ENCODE measurements around the gene TSPAN32. TPM values are rescaled to one million over a fixed set of nuclear protein-coding genes. Genes with fewer than 3 reads are reported as not detected.
A peak's percentile ranks its signal among the peaks of the same experiment; 100 is the strongest.
"Not testable (repeated sequence)": the region's sequence is repeated elsewhere in the genome, so short reads cannot be mapped to it uniquely, and the experiment has no call there.

TSPAN32 gene
- total RNA-seq, 1 donor from 2014 or later = 1.9 TPM

DNA sequence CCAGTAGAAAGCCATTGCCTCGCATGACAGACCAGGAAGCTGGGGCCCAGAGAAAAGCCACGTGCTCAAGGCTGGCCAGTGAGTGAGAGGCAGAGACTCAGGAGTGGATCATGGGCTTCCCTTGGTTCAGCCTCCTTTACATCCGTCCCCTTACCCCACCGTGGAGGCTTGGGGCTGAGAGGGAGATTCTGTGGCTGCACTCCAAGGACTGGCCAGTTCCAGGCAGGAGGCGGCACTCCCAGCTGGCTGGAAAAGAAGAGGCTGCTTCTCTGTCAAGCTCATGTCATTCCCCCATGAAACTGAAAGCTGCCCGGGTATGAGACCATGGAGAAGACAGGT is 24.8 kb upstream of the TSPAN32 start:
- Histone ChIP-seq H3K4me3 (no peak overlapping the region), H3K27ac (no peak overlapping the region), H3K36me3 (no peaks in the 10 kb centered on the region), H3K9me3 (peaks cover 5 to 10% of the 10 kb centered on the region in 2 donors), H3K27me3 (no peaks in the 10 kb centered on the region), H3K4me1 (no peaks in the 10 kb centered on the region)
- TF ChIP-seq, protein P1, sequence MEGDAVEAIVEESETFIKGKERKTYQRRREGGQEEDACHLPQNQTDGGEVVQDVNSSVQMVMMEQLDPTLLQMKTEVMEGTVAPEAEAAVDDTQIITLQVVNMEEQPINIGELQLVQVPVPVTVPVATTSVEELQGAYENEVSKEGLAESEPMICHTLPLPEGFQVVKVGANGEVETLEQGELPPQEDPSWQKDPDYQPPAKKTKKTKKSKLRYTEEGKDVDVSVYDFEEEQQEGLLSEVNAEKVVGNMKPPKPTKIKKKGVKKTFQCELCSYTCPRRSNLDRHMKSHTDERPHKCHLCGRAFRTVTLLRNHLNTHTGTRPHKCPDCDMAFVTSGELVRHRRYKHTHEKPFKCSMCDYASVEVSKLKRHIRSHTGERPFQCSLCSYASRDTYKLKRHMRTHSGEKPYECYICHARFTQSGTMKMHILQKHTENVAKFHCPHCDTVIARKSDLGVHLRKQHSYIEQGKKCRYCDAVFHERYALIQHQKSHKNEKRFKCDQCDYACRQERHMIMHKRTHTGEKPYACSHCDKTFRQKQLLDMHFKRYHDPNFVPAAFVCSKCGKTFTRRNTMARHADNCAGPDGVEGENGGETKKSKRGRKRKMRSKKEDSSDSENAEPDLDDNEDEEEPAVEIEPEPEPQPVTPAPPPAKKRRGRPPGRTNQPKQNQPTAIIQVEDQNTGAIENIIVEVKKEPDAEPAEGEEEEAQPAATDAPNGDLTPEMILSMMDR (IDR thresholded peaks at IDR 0.05) = no peak
- intact Hi-C loops (cut with DNase I) = no loop called here
- no peak for DNase-seq (ENCODE audit: low spot score in 2 of 2)

DNA sequence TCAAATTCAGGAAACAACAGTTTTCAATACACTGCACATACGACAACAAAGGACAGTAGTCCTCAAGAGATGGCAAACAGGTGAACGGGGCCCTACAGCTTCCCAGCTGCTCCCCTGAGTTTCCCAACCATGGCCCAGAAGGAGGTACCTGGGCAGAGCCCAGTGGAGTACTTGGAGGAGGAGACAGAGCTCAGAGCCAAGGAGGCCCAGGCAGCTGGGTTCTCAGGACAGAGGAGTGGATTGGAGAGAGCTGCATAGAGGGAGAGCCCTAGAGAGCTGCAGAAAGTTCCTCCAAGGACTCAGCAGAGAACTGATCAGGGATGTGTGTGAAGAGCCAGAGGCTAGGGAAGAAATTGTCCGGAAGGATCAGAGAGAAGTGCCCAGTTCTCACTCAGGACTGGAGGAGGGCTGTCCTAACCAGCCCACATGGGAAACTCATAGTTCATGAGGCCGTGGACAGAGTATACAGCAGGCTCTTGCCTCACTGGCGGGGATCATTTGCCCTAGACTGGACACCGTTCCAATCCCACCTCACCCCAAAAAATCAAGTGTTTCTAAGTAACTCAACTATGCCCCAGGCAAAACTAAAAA is 23.8 kb upstream of the TSPAN32 start:
- intact Hi-C loops (cut with DNase I) = no loop called here
- no peak overlapping the region for H3K27ac ChIP-seq

DNA sequence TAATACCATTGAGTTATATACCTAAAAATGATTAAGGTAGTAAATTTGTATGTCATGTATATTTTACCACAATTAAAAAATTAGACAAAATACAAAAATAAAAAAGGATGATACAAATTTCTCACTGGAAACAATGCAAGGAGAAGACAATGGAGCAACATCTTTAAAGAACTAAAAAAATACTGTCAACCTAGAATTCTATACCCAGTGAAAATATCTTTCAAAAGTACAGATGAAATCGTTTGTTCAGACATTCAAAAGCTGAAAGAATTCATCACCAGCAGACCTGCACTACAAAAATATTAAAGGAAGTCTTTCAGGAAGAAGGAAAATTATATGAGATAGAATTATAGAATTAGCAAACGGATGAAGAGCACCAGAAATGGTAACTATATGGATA is 21.6 kb upstream of the TSPAN32 start:
- no peaks in the 10 kb centered on the region for H3K4me1 ChIP-seq
- TF ChIP-seq, protein P1 (IDR thresholded peaks at IDR 0.05) = no peak
- H3K4me3 ChIP-seq = no peak overlapping the region
- H3K36me3 ChIP-seq = no peaks in the 10 kb centered on the region
- H3K9me3 ChIP-seq = peaks cover 10 to 12% of the 10 kb centered on the region in 2 donors
- H3K27ac ChIP-seq = no peak overlapping the region
- no peak for DNase-seq (ENCODE audit: low spot score in 2 of 2)
- intact Hi-C loops (cut with DNase I) = no loop called here
- H3K27me3 ChIP-seq = peaks cover under 1% of the 10 kb centered on the region

More for the DNA sequence above, 23.8 kb upstream of the TSPAN32 start:
- Histone ChIP-seq H3K9me3 (peaks cover 8 to 10% of the 10 kb centered on the region in 2 donors), H3K27me3 (no peaks in the 10 kb centered on the region), H3K36me3 (no peaks in the 10 kb centered on the region), H3K4me3 (no peak overlapping the region), H3K4me1 (no peaks in the 10 kb centered on the region)
- TF ChIP-seq, protein P1 (IDR thresholded peaks at IDR 0.05) = no peak
- DNase-seq (ENCODE audit: low spot score in 2 of 2) = no peak

DNA sequence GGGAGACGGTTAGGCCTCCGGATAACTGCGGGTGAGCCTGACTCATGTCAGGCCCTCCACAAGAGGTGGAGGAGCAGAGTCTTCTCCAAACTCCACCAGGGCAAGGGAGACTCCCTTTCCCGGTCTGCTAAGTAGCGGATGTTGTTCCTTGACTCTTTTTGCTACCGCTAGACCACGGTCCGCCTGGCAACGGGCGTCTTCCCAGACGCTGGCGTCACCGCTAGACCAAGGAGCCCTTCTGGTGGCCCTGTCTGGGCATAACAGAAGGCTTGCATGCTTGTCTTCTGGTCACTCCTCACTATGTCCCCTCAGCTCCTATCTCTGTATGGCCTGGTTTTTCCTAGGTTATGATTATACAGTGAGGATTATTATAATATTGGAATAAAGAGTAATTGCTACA is 15.5 kb upstream of the TSPAN32 start:
- H3K27me3 ChIP-seq; H3K36me3 ChIP-seq; H3K4me3 ChIP-seq; DNase-seq (ENCODE audit: low spot score in 2 of 2); intact Hi-C loops (cut with DNase I); H3K27ac ChIP-seq; H3K4me1 ChIP-seq; H3K9me3 ChIP-seq: not testable (repeated sequence)

DNA sequence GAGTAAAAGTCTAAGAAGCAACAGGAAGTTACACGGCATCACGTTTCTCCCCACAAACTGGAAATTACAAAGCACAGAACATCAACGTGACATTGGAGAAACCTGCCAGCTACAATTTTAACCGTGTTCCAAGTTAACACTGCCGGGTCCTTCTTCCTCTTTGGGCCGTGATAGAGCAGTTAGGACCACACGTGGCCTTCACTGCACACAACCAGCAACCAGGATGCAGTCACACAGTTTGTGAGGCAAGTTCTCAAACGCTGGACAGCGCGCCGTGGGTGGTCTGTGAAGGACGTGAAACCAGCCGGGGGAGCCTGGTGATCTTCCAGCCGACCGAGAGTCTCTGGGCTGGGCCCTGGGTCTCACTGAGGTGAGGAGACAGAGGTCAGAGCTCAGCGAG is 14.7 kb upstream of the TSPAN32 start:
- intact Hi-C loops (cut with DNase I) = no loop called here
- H3K27ac ChIP-seq = no peak overlapping the region

DNA sequence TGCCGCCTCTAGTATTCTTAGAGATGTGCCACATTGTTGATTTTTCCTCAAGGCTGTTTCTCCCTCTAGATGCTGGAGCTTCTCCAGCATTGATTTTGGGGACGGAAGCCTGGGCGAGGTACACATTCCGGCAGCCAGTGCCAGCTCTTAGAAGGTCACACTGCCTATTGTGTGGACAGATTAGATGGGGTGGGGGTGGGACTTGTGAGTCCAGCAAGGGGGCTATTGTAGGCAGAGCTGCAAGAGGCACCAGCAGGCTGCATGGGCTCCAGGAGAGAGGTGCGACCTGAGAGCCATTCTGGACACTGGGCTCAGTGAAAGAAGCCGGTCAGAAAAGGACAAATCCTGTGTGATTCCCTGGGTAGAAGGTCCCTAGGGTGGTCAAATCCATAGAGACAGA is 12.5 kb upstream of the TSPAN32 start:
- peaks cover 4% of the 10 kb centered on the region for H3K27me3 ChIP-seq
- TF ChIP-seq, protein P1 (IDR thresholded peaks at IDR 0.05) = no peak
- no peak for DNase-seq (ENCODE audit: low spot score in 2 of 2)
- no peaks in the 10 kb centered on the region for H3K36me3 ChIP-seq
- intact Hi-C loops (cut with DNase I) = no loop called here
- H3K4me1 ChIP-seq = no peaks in the 10 kb centered on the region
- no peak overlapping the region for H3K4me3 ChIP-seq
- H3K9me3 ChIP-seq = no peaks in the 10 kb centered on the region
- H3K27ac ChIP-seq = no peak overlapping the region

More for the DNA sequence above, 14.7 kb upstream of the TSPAN32 start:
- Histone ChIP-seq H3K27me3 (peaks cover 4% of the 10 kb centered on the region), H3K36me3 (no peaks in the 10 kb centered on the region), H3K9me3 (peaks cover 0 to 7% of the 10 kb centered on the region in 2 donors), H3K4me1 (no peaks in the 10 kb centered on the region), H3K4me3 (no peak overlapping the region)
- DNase-seq (ENCODE audit: low spot score in 2 of 2) = peak in 1 of 2 donors; percentile 60
- TF ChIP-seq, protein P1 (IDR thresholded peaks at IDR 0.05) = no peak

Measured in ascending aorta (tissue), 2 donors.